Colonic mucosa (tissue), 4 donors: Measurements from ENCODE around the gene TPP1. TPM values are rescaled to one million over a fixed set of nuclear protein-coding genes. Genes with fewer than 3 reads are reported as not detected.

Experiments
- DNase-seq: peaks from one replicate; pipeline ENCODE4 v3.0.0-alpha.2; 2020
- H3K27ac ChIP-seq: fragments of 200-600 bp; one replicate; pipeline ENCODE4 v1.8.0; 2021
- H3K27me3 ChIP-seq: fragments of 200-600 bp; one replicate; pipeline ENCODE4 v1.8.0; 2021
- H3K36me3 ChIP-seq: fragments of 200-600 bp; one replicate; pipeline ENCODE4 v1.8.0; 2021
- H3K4me1 ChIP-seq: fragments of 200-600 bp; one replicate; pipeline ENCODE4 v1.8.0; 2021; ENCODE audit warnings: mild to moderate bottlenecking
- H3K4me3 ChIP-seq: fragments of 200-600 bp; one replicate; pipeline ENCODE4 v1.8.0; 2021
- H3K9ac ChIP-seq, 2 donors: one replicate each; pipeline ENCODE4 v1.7.0; 2013; ENCODE audit warnings: control low read depth in 2 of 2, low read depth in 2 of 2, low read length in 2 of 2
- H3K9me3 ChIP-seq: fragments of 200-600 bp; one replicate; pipeline ENCODE4 v1.8.0; 2021
- intact Hi-C: fragments of 100-400 bp; cut with DNase I; formaldehyde crosslinking; loops from one replicate; pipeline ENCODE4 v1.14.1; 2022
- total RNA-seq, 2 donors: library from RNA; stranded (reverse); fragmentation: NEBNext Ultra II Directional in 1 of 2; extraction: Animal tissue kit (Norgen Biotek cat#: 25700) in 1 of 2; gene quantifications; one replicate each; pipeline ENCODE4 v1.2.1, GENCODE V29; 2021
- TF ChIP-seq, protein P1 (sequence below): fragments of 200-600 bp; IDR thresholded peaks from one replicate; pipeline ENCODE4 v1.8.0; 2022; ENCODE audit warnings: antibody characterized with exemption, mild to moderate bottlenecking
- donor health status: healthy.
- donor health status: DM: no; HTN: no; CAD: no.
- donor health status: DM: no; HTN: no; CAD: no.

Gene TPP1
- total RNA-seq, 2 donors from 2014 or later, result 83.4 to 123 TPM

DNA sequence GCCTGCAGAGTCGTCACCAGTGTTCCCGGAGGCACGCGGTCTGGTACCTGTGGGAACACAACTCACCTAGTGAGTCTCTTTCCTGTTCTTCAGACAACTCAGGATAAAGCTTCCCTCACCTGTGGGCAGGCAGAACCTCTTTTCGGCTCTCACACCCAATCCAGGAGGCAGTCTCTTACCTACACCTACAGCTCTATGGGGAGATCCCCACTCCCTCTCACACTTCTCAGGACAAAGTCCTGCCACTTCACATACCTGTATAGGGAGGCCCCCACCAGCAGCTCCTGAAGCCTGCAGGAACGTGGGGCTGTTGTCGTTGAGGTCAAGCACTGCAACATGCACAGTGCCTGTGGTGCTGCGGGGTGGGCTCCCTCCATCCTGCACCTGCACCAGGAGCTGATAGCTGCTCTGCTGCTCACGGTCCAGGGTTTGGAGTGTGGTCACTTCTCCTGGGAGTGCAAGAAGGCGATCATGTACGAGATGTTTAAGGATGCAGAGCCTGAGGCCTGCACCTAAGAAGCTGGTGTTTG lies 12.2 kb upstream of the TPP1 start:
- intact Hi-C loops, result no loop called here
- DNase-seq, result no peak
- Histone ChIP-seq H3K27me3 (no peaks in the 10 kb centered on the region), H3K9ac (no peak overlapping the region), H3K9me3 (no peaks in the 10 kb centered on the region), H3K36me3 (no peaks in the 10 kb centered on the region), H3K4me3 (no peak overlapping the region), H3K27ac (no peak overlapping the region), H3K4me1 (peaks cover 5% of the 10 kb centered on the region)
- TF ChIP-seq, protein P1, sequence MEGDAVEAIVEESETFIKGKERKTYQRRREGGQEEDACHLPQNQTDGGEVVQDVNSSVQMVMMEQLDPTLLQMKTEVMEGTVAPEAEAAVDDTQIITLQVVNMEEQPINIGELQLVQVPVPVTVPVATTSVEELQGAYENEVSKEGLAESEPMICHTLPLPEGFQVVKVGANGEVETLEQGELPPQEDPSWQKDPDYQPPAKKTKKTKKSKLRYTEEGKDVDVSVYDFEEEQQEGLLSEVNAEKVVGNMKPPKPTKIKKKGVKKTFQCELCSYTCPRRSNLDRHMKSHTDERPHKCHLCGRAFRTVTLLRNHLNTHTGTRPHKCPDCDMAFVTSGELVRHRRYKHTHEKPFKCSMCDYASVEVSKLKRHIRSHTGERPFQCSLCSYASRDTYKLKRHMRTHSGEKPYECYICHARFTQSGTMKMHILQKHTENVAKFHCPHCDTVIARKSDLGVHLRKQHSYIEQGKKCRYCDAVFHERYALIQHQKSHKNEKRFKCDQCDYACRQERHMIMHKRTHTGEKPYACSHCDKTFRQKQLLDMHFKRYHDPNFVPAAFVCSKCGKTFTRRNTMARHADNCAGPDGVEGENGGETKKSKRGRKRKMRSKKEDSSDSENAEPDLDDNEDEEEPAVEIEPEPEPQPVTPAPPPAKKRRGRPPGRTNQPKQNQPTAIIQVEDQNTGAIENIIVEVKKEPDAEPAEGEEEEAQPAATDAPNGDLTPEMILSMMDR, result no peak

- no peaks in the 10 kb centered on the region for H3K9me3 ChIP-seq
- DNase-seq, result no peak
- intact Hi-C loops, result no loop called here
- no peaks in the 10 kb centered on the region for H3K36me3 ChIP-seq
- peak overlapping the region; percentile 35 for H3K4me3 ChIP-seq
- H3K4me1 ChIP-seq, result peaks cover 5% of the 10 kb centered on the region
- no peak overlapping the region for H3K27ac ChIP-seq
- no peak overlapping the region for H3K9ac ChIP-seq
- H3K27me3 ChIP-seq, result no peaks in the 10 kb centered on the region
- TF ChIP-seq, protein P1, result no peak
Observed at GRCh38 chr11:6630632-6631291, 11.5 kb upstream of the TPP1 start.

DNA sequence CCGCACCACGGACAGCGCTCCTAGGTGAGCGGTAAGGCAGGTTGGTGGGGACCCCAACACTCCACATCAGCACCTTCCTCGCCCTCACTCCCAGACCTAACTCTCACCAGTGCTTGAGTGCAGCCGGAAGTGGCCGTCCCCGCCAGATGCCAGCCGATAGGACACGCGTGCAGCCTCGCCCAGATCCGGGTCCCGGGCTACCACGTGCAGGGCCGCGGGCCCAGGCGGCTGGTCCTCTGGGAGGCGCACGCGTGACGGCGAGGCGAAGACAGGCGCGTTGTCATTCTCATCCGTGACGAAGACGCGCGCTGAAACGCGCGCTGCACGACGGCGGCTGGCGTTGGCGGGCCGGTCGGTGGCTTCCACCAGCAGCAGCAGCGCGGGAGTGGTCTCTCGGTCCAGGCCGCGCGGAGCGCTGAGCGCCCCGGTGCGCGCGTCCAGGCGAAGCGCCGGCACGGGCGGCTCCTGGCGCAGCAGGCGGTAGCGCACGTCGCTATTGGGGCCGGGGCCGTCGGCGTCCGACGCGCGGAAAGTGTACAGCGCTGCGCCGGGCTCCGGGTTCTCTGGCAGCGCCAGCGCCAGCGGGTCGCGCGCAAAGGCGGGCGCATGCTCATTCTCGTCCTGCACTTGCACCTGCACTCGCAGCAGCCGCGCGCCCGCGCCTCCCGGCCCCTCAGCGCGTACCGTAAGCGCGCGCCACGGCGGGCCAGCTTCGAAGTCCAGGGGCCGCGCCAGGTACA lies 10.8 kb upstream of the TPP1 start:
- Histone ChIP-seq H3K9me3 (no peaks in the 10 kb centered on the region), H3K4me1 (peaks cover 5% of the 10 kb centered on the region), H3K9ac (peak overlapping the region in 1 of 2 donors; percentile 6), H3K36me3 (no peaks in the 10 kb centered on the region), H3K27me3 (no peaks in the 10 kb centered on the region), H3K27ac (no peak overlapping the region), H3K4me3 (peak overlapping the region; percentile 35)
- TF ChIP-seq, protein P1, result no peak
- intact Hi-C loops, result no loop called here
- DNase-seq, result peak; percentile 54

GRCh38 chr11:6629573-6629891 lies 10.3 kb upstream of the TPP1 start:
- TF ChIP-seq, protein P1, result no peak
- Histone ChIP-seq H3K9ac (no peak overlapping the region), H3K27me3 (no peaks in the 10 kb centered on the region), H3K27ac (no peak overlapping the region), H3K36me3 (no peaks in the 10 kb centered on the region), H3K4me1 (no peaks in the 10 kb centered on the region), H3K4me3 (no peak overlapping the region), H3K9me3 (no peaks in the 10 kb centered on the region)
- intact Hi-C loops, result no loop called here
- no peak for DNase-seq

- Histone ChIP-seq H3K9me3 (no peaks in the 10 kb centered on the region), H3K27ac (no peak overlapping the region), H3K4me3 (no peak overlapping the region), H3K9ac (no peak overlapping the region), H3K36me3 (no peaks in the 10 kb centered on the region), H3K27me3 (no peaks in the 10 kb centered on the region), H3K4me1 (no peaks in the 10 kb centered on the region)
- intact Hi-C loops, result no loop called here
- TF ChIP-seq, protein P1, result no peak
- DNase-seq, result no peak
Observed at GRCh38 chr11:6628526-6628925, 9.3 kb upstream of the TPP1 start.
